PC-3 (cell line): ENCODE results near the gene TMOD4. TPM values are rescaled to one million over a fixed set of nuclear protein-coding genes. Genes with fewer than 3 reads are reported as not detected.

Experiments used
- ATAC-seq: fragments of 200-7000 bp; cut with Tn5 transposase; 2 replicates; pipeline ENCODE4 v1.9.1; 2020; ENCODE audit warnings: mild to moderate bottlenecking, moderate library complexity
- BruUV-seq: library from RNA; stranded (reverse); fragments of 400-500 nt; replicated peaks from 2 replicates; lab custom pipeline; 2021; lab: Mats Ljungman, UMichigan
- CTCF ChIA-PET: fragments of 300-600 bp; sonication (Branson Sonifier 250); formaldehyde crosslinking; loops from one replicate; lab custom pipeline; 2022; ENCODE audit warnings: antibody characterized with exemption; lab: Charles Lee
- POLR2A ChIA-PET: fragments of 300-600 bp; sonication (Branson Sonifier 250); formaldehyde crosslinking; loops from one replicate; lab custom pipeline; 2022; ENCODE audit warnings: antibody characterized with exemption; ENCODE audit not compliant: unreplicated experiment; lab: Charles Lee
- DNase-seq: peaks from one replicate; pipeline ENCODE4 v3.0.0-alpha.2; 2015
- H2AFZ ChIP-seq: fragments of 300-600 bp; sonication (generic); 2 replicates; pipeline ENCODE4 v1.6.0; 2016; ENCODE audit warnings: antibody characterized with exemption, low read length
- H3F3A ChIP-seq: fragments of 300-600 bp; sonication (generic); one replicate; pipeline ENCODE4 v1.6.0; 2017; ENCODE audit warnings: antibody characterized with exemption, low read length, control low read depth, mild to moderate bottlenecking; ENCODE audit not compliant: unreplicated experiment
- H3K27ac ChIP-seq: fragments of 300-600 bp; sonication (generic); 2 replicates; pipeline ENCODE4 v1.5.1; 2016; ENCODE audit warnings: mild to moderate bottlenecking, low read length
- H3K27me3 ChIP-seq: fragments of 300-600 bp; sonication (generic); 2 replicates; pipeline ENCODE4 v1.6.1; 2016; ENCODE audit warnings: low read length, mixed read lengths
- H3K36me3 ChIP-seq: fragments of 300-600 bp; sonication (generic); 2 replicates; pipeline ENCODE4 v1.6.1; 2016; ENCODE audit warnings: low read depth, mixed run types, low read length, mixed read lengths
- H3K4me1 ChIP-seq: fragments of 300-600 bp; sonication (generic); 2 replicates; pipeline ENCODE4 v1.5.1; 2016; ENCODE audit warnings: low read length; ENCODE audit not compliant: insufficient read depth
- H3K4me2 ChIP-seq: fragments of 300-600 bp; sonication (generic); 2 replicates; pipeline ENCODE4 v1.6.0; 2016; ENCODE audit warnings: low read length
- H3K4me3 ChIP-seq: fragments of 300-600 bp; sonication (generic); 2 replicates; pipeline ENCODE4 v1.5.1; 2016; ENCODE audit warnings: mild to moderate bottlenecking, low read length, mixed read lengths
- H3K79me2 ChIP-seq: fragments of 300-600 bp; sonication (generic); 2 replicates; pipeline ENCODE4 v1.6.1; 2017; ENCODE audit warnings: low read length, mixed read lengths
- H3K9ac ChIP-seq: fragments of 300-600 bp; sonication (generic); 2 replicates; pipeline ENCODE4 v1.6.0; 2016; ENCODE audit warnings: mild to moderate bottlenecking, low read length
- H3K9me2 ChIP-seq: fragments of 300-600 bp; sonication (generic); replicated peaks from 2 replicates; pipeline ENCODE4 v1.6.1; 2016; ENCODE audit warnings: mixed run types, low read length, mixed read lengths
- H3K9me3 ChIP-seq: fragments of 300-600 bp; sonication (generic); 2 replicates; pipeline ENCODE4 v1.6.1; 2016; ENCODE audit warnings: low read length, mixed read lengths
- H4K20me1 ChIP-seq: fragments of 300-600 bp; sonication (generic); 2 replicates; pipeline ENCODE4 v1.6.1; 2016; ENCODE audit warnings: low read length, mixed read lengths
- EZH2 ChIP-seq: fragments of 300-600 bp; sonication (generic); IDR thresholded peaks from one replicate; pipeline ENCODE4 v1.6.1; 2017; ENCODE audit warnings: antibody characterized with exemption, mild to moderate bottlenecking, low read length; ENCODE audit not compliant: unreplicated experiment
- EZH2phosphoT487 ChIP-seq: fragments of 300-600 bp; sonication (generic); IDR thresholded peaks from 2 replicates; pipeline ENCODE4 v1.6.1; 2018; ENCODE audit warnings: mild to moderate bottlenecking, antibody characterized with exemption, low read length, borderline replicate concordance
- intact Hi-C: fragments of 100-400 bp; cut with micrococcal nuclease; formaldehyde crosslinking; loops from 2 replicates; pipeline ENCODE4 v1.9.0; 2023
- total RNA-seq: library from RNA; depleted of rRNA; stranded (reverse); fragments of >200 nt; gene quantifications from 2 replicates; pipeline ENCODE4 v1.2.3, GENCODE V29; 2014
- TF ChIP-seq, protein P1 (sequence below): fragments of 300-600 bp; sonication (generic); conservative IDR thresholded peaks from 2 replicates; pipeline ENCODE4 v1.5.1; 2017; ENCODE audit warnings: antibody characterized with exemption, low read depth, mild to moderate bottlenecking, low read length

TMOD4 gene
- total RNA-seq, 1 experiment from 2014 or later: 2.7 TPM

DNA sequence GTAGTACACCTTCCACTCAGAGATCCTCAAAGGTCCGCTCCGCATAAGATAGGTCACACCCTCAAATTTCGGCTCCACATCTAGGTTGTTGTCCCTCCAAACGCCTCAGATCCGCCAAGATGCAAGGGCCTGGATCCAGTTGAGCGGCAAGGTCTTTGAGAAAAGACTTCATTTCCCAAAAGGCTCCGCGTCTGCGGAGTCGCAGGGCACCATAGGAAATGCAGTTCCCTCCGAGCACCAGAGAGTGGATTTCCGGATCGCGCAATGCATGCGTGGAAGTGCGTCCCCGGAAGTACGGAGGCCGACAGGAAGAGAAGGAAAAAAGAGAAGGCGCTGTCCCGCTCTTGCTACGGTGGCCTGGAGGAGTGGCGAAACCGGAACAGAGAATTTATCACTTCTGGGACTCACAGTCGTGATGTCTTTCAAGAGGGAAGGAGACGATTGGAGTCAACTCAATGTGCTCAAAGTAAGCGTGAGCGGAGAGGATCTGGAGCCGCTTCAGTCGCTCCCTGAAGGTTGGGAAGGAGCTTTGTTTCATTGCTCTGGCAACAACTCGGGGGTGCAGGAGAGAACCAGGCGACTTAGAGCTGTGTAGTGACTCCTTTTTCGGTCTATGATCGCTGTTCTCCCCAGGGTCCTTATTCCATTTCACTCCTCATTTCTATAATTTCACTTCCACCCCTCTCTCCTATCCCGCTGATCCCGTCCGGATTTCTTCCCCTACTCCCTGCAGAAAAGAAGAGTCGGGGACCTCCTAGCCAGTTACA, 9.9 kb downstream of the TMOD4 start, which contains the start of the genes LYSMD1 and SCNM1:
Gene LYSMD1, minus strand, starts transcription at position 165 of the 767 bp plus-strand sequence. CDS start 644 bp downstream, outside the sequence.
Gene SCNM1, plus strand, starts transcription at position 407 of the 767 bp plus-strand sequence. Its CDS starts 9 bp downstream, at position 416.
- Histone ChIP-seq H4K20me1 (no peaks in the 10 kb centered on the region), H3K9me2 (no peaks in the 10 kb centered on the region), H3F3A (no peaks in the 10 kb centered on the region), H3K9ac (peak within 1 kb of the TSS; percentile 87), H3K4me2 (peak within 1 kb of the TSS; percentile 94), H3K27me3 (no peaks in the 10 kb centered on the region), H3K27ac (peak within 1 kb of the TSS; percentile 25), H3K9me3 (no peaks in the 10 kb centered on the region), H3K4me3 (peak within 1 kb of the TSS; percentile 85), H3K79me2 (peaks cover 32% of the 10 kb centered on the region), H3K4me1 (peaks cover 18% of the 10 kb centered on the region), H2AFZ (peak within 1 kb of the TSS; percentile 96), H3K36me3 (peaks cover 5% of the 10 kb centered on the region; the same call in 1 of the 2 replicates)
- peak; percentile 93 for ATAC-seq
- CTCF ChIA-PET: interaction anchor here (1.6 kb wide), 1 partner anchor 66 kb away, joined by 12 read pairs; no protein-coding TSS in a partner anchor
- POLR2A ChIA-PET: interaction anchor here (0.6 to 1.1 kb wide), 4 partner anchors 23 to 86 kb away, joined by 3 to 10 read pairs (median 6); partner anchors contain the start of gene VPS72
- DNase-seq: peak; percentile 100
- intact Hi-C loops: no loop called here
- TF ChIP-seq, protein P1, sequence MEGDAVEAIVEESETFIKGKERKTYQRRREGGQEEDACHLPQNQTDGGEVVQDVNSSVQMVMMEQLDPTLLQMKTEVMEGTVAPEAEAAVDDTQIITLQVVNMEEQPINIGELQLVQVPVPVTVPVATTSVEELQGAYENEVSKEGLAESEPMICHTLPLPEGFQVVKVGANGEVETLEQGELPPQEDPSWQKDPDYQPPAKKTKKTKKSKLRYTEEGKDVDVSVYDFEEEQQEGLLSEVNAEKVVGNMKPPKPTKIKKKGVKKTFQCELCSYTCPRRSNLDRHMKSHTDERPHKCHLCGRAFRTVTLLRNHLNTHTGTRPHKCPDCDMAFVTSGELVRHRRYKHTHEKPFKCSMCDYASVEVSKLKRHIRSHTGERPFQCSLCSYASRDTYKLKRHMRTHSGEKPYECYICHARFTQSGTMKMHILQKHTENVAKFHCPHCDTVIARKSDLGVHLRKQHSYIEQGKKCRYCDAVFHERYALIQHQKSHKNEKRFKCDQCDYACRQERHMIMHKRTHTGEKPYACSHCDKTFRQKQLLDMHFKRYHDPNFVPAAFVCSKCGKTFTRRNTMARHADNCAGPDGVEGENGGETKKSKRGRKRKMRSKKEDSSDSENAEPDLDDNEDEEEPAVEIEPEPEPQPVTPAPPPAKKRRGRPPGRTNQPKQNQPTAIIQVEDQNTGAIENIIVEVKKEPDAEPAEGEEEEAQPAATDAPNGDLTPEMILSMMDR: no peak
- TF ChIP-seq EZH2 (no peak), EZH2phosphoT487 (no peak)
- TSS peak; percentile 87 for BruUV-seq

DNA sequence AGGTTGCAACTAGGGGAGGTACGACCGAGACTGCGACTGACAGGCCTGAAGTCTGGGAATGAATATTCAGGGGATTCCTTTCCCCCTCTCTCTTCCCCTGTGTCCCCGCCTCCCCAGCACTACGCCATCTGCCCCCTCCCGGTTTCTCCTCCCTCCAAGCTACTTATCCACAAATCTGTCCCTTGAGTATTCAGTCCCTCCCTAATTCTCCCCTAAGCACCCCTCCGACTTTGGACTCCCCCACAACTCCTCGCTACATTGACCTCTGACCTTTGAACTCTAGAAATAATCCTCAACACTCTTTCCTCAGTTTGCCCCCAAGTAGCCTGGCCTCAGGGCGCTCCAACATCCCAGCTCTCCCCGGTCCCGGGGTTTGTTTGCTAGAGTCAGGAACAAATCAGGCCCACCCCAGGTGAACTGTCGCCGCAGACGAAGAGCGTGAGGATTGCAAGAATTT, 10.5 kb downstream of the TMOD4 start:
- H3K27ac ChIP-seq: no peak overlapping the region
- CTCF ChIA-PET: interaction anchor here (0.7 to 1.6 kb wide), 2 partner anchors 65 to 87 kb away, joined by 3 to 12 read pairs; no protein-coding TSS in a partner anchor
- intact Hi-C loops: no loop called here
- H3K9me2 ChIP-seq: no peaks in the 10 kb centered on the region
- H3K9ac ChIP-seq: peak overlapping the region; percentile 87
- H4K20me1 ChIP-seq: no peaks in the 10 kb centered on the region
- H2AFZ ChIP-seq: peak overlapping the region; percentile 96
- H3K4me2 ChIP-seq: peak overlapping the region; percentile 94
- H3K9me3 ChIP-seq: no peaks in the 10 kb centered on the region
- peaks cover 5% of the 10 kb centered on the region; the same call in 1 of the 2 replicates for H3K36me3 ChIP-seq
- H3F3A ChIP-seq: no peaks in the 10 kb centered on the region
- BruUV-seq: TSS peak; percentile 51
- no peak for TF ChIP-seq EZH2phosphoT487
- TF ChIP-seq, protein P1: no peak
- no peak for TF ChIP-seq EZH2
- H3K27me3 ChIP-seq: no peaks in the 10 kb centered on the region
- peak overlapping the region; percentile 85 for H3K4me3 ChIP-seq
- H3K79me2 ChIP-seq: peaks cover 32% of the 10 kb centered on the region
- DNase-seq (peak; percentile 21), ATAC-seq (peak; percentile 37)
- H3K4me1 ChIP-seq: peaks cover 18% of the 10 kb centered on the region
- POLR2A ChIA-PET: interaction anchor here (0.6 kb wide), 1 partner anchor 24 kb away, joined by 10 read pairs; the partner anchor contains the start of gene VPS72
